A549 (cell line): ENCODE data around the gene VAT1L. TPM values are rescaled to one million over a fixed set of nuclear protein-coding genes. Genes with fewer than 3 reads are reported as not detected.

Experiments
- ATAC-seq, 2 experiments: fragments of 200-7000 bp in 1 of 2; fragments of >200 bp in 1 of 2; cut with Nextera tagmentation in 1 of 2; cut with Tn5 transposase in 1 of 2; 3 replicates each; pipeline versions ENCODE4 v1.8.0 to v1.9.1; 2018 to 2020; ENCODE audit warnings: mild to moderate bottlenecking in 1 of 2, moderate library complexity in 1 of 2
- CTCF ChIA-PET: fragments of 300-600 bp; sonication (Branson Sonifier 250); formaldehyde crosslinking; extraction: SDS; loops from one replicate; lab custom pipeline; 2021; ENCODE audit warnings: antibody characterized with exemption, inconsistent platforms; lab: Yijun Ruan, JAX
- POLR2A ChIA-PET: fragments of 350-600 bp; formaldehyde crosslinking; extraction: SDS; loops from one replicate; lab custom pipeline; 2021; ENCODE audit warnings: antibody characterized with exemption, inconsistent platforms; lab: Yijun Ruan, JAX
- DNase-seq, 2 experiments: peaks; one replicate each; pipeline versions ENCODE4 v3.0.0 to v3.0.0-alpha.2; 2011 to 2016; ENCODE audit warnings: low read depth in 1 of 2, low spot score in 1 of 2
- FAIRE-seq: peaks from 2 replicates; lab custom pipeline; 2011; peaks lifted over from hg19 to GRCh38; lab: Jason Lieb, UNC
- H3K27ac ChIP-seq, 2 experiments: fragments of >200 bp; sonication (Bioruptor Twin); formaldehyde crosslinking; 3 replicates each; pipeline ENCODE4 v1.5.1; 2016 to 2017
- H3K4me1 ChIP-seq: fragments of >200 bp; sonication (Bioruptor Twin); formaldehyde crosslinking; 3 replicates; pipeline ENCODE4 v1.6.1; 2016
- H3K4me2 ChIP-seq: fragments of >200 bp; sonication (Bioruptor Twin); formaldehyde crosslinking; 3 replicates; pipeline ENCODE4 v1.6.1; 2016
- H3K4me3 ChIP-seq: fragments of >200 bp; sonication (Bioruptor Twin); formaldehyde crosslinking; 3 replicates; pipeline ENCODE4 v1.5.1; 2016
- H3K9me3 ChIP-seq: fragments of >200 bp; sonication (Bioruptor Twin); formaldehyde crosslinking; 3 replicates; pipeline ENCODE4 v1.6.1; 2016
- CBX2 ChIP-seq: fragments of 200-600 bp; sonication (generic); IDR thresholded peaks from 2 replicates; pipeline ENCODE4 v1.6.1; 2016; ENCODE audit warnings: low read depth, mild to moderate bottlenecking, borderline replicate concordance
- CEBPB ChIP-seq, 2 experiments: fragments of >200 bp in 1 of 2; sonication (Bioruptor Twin) in 1 of 2; formaldehyde crosslinking in 1 of 2; IDR thresholded peaks; 2 replicates each; pipeline ENCODE4 v1.6.1; 2012 to 2016
- CHD2 ChIP-seq: fragments of 150-350 bp; IDR thresholded peaks from 2 replicates; pipeline ENCODE4 v1.6.1; 2014; ENCODE audit warnings: low read length; ENCODE audit not compliant: partially characterized antibody
- CHD4 ChIP-seq: fragments of 200-600 bp; sonication (generic); IDR thresholded peaks from 2 replicates; pipeline ENCODE4 v1.6.1; 2016; ENCODE audit warnings: antibody characterized with exemption, mild to moderate bottlenecking, borderline replicate concordance
- E2F6 ChIP-seq: IDR thresholded peaks from 2 replicates; pipeline ENCODE4 v1.6.1; 2012; ENCODE audit warnings: low read depth, borderline replicate concordance
- EHMT2 ChIP-seq: fragments of 200-600 bp; sonication (generic); IDR thresholded peaks from 2 replicates; pipeline ENCODE4 v1.6.1; 2016; ENCODE audit warnings: antibody characterized with exemption, low read depth, mild to moderate bottlenecking, moderate library complexity
- ELK1 ChIP-seq: fragments of 150-350 bp; IDR thresholded peaks from 2 replicates; pipeline ENCODE4 v1.6.1; 2014; ENCODE audit warnings: low read depth, mild to moderate bottlenecking, low read length
- EP300 ChIP-seq, 2 experiments: fragments of >200 bp; sonication (Bioruptor Twin); formaldehyde crosslinking; IDR thresholded peaks; 2 replicates in 1 of 2; 3 replicates in 1 of 2; pipeline ENCODE4 v1.6.1; 2016 to 2017
- GATA3 ChIP-seq: IDR thresholded peaks from 2 replicates; pipeline ENCODE4 v1.6.1; 2012; ENCODE audit warnings: borderline replicate concordance
- HEYL ChIP-seq: fragments of 250-450 bp; sonication (Bioruptor Pico); IDR thresholded peaks from 2 replicates; pipeline ENCODE4 v1.8.0; 2021; ENCODE audit warnings: mild to moderate bottlenecking, moderate library complexity
- HOXB13 ChIP-seq: fragments of 250-450 bp; sonication (Bioruptor Pico); IDR thresholded peaks from 2 replicates; pipeline ENCODE4 v1.5.0; 2020; ENCODE audit warnings: low read depth, mild to moderate bottlenecking, moderate library complexity
- JUNB ChIP-seq: fragments of >200 bp; sonication (Bioruptor Twin); formaldehyde crosslinking; IDR thresholded peaks from 2 replicates; pipeline ENCODE4 v1.6.1; 2016
- KDM1A ChIP-seq: fragments of 200-600 bp; sonication (generic); IDR thresholded peaks from 2 replicates; pipeline ENCODE4 v1.6.1; 2016; ENCODE audit warnings: low read depth, mild to moderate bottlenecking
- KDM5A ChIP-seq: fragments of 200-600 bp; sonication (generic); IDR thresholded peaks from 2 replicates; pipeline ENCODE4 v1.6.1; 2016; ENCODE audit warnings: antibody characterized with exemption, mild to moderate bottlenecking
- NPAS2 ChIP-seq: fragments of 250-450 bp; sonication (Bioruptor Pico); IDR thresholded peaks from 2 replicates; pipeline ENCODE4 v1.8.0; 2022; ENCODE audit warnings: mild to moderate bottlenecking, moderate library complexity, borderline replicate concordance
- PHF8 ChIP-seq: fragments of 200-600 bp; sonication (generic); IDR thresholded peaks from 2 replicates; pipeline ENCODE4 v1.6.1; 2016; ENCODE audit warnings: low read depth, mild to moderate bottlenecking, antibody characterized with exemption, moderate library complexity, borderline replicate concordance
- POLR2AphosphoS2 ChIP-seq: conservative IDR thresholded peaks from 2 replicates; pipeline ENCODE4 v1.6.1; 2012; ENCODE audit warnings: low read length, improper control_type of control experiment, inconsistent platforms
- RARB ChIP-seq: fragments of 250-450 bp; sonication (Bioruptor Pico); IDR thresholded peaks from 2 replicates; pipeline ENCODE4 v1.8.0; 2021; ENCODE audit warnings: mild to moderate bottlenecking, moderate library complexity
- USF2 ChIP-seq: fragments of 450-650 bp; IDR thresholded peaks from 2 replicates; pipeline ENCODE4 v1.6.1; 2014; ENCODE audit warnings: antibody characterized with exemption
- ZFP36 ChIP-seq: fragments of 450-650 bp; IDR thresholded peaks from 2 replicates; pipeline ENCODE4 v1.6.1; 2014; ENCODE audit warnings: borderline replicate concordance; ENCODE audit not compliant: partially characterized antibody
- ZSCAN20 ChIP-seq: fragments of 250-450 bp; sonication (Bioruptor Pico); IDR thresholded peaks from 2 replicates; pipeline ENCODE4 v1.8.0; 2022; ENCODE audit warnings: mild to moderate bottlenecking, moderate library complexity
- WGBS: methylation state at CpG from one replicate; pipeline ENCODE4 v1.1.6; 2017; ENCODE audit errors: missing lambda C conversion rate; 5-methylcytosine and 5-hydroxymethylcytosine counted together
- polyA plus RNA-seq, 4 experiments: library from polyadenylated mRNA; depleted of rRNA in 3 of 4; stranded (reverse); fragments of >200 nt; fragmentation: RNase III in 1 of 4; extraction: RNeasy Plus Mini Kit Qiagen cat#74134 plus additional on column Dnase treatment in 1 of 4; gene quantifications; 2 replicates in 3 of 4; 3 replicates in 1 of 4; pipeline ENCODE4 v1.2.3, GENCODE V29; 2011 to 2017

Gene VAT1L
- polyA plus RNA-seq, 2 of the 4 experiments (the other 2 are of a cell fraction) = not detected

- TF ChIP-seq HEYL (CRISPR knock-in tag) (no peak), CEBPB (IDR thresholded peaks at IDR 0.05) (no peak), ZSCAN20 (CRISPR knock-in tag) (no peak), ELK1 (no peak), JUNB (no peak)
Observed at GRCh38 chr16:77955127-77955526, 166.8 kb downstream of the VAT1L start (continued).

- TF ChIP-seq GATA3 (no peak), NPAS2 (CRISPR knock-in tag) (no peak)
- DNase-seq = no peak
- no peak for ATAC-seq
- H3K27ac ChIP-seq = no peak overlapping the region
- CTCF ChIA-PET = no interaction called here
- H3K4me3 ChIP-seq = no peak overlapping the region
- H3K4me1 ChIP-seq = no peaks in the 10 kb centered on the region
- FAIRE-seq = no peak
- POLR2A ChIA-PET = no interaction called here
- WGBS = 21% methylated on average over 4 of the region's 4 CpGs
- no peaks in the 10 kb centered on the region for H3K9me3 ChIP-seq
- H3K4me2 ChIP-seq = no peak overlapping the region
Observed at GRCh38 chr16:77956231-77956630, 167.9 kb downstream of the VAT1L start.

- ATAC-seq = no peak
- WGBS = 39% methylated on average over 5 of the region's 5 CpGs
- no peak overlapping the region for H3K27ac ChIP-seq
Observed at GRCh38 chr16:77960766-77961165, 172.4 kb downstream of the VAT1L start.

GRCh38 chr16:77961814-77962213 lies 173.4 kb downstream of the VAT1L start:
- FAIRE-seq = no peak
- H3K4me1 ChIP-seq = no peaks in the 10 kb centered on the region

More at GRCh38 chr16:77960766-77961165, 172.4 kb downstream of the VAT1L start:
- ChIA-PET POLR2A (no interaction called here), CTCF (interaction anchor here (1.0 kb wide), 1 partner anchor 10 kb away, joined by 3 read pairs; no protein-coding TSS in a partner anchor)
- DNase-seq = no peak
- Histone ChIP-seq H3K9me3 (no peaks in the 10 kb centered on the region), H3K4me2 (no peak overlapping the region), H3K4me1 (no peaks in the 10 kb centered on the region)
- no peak for TF ChIP-seq PHF8
- TF ChIP-seq CEBPB (IDR thresholded peaks at IDR 0.05) = no peak
- TF ChIP-seq USF2 = no peak
- TF ChIP-seq EP300 (IDR thresholded peaks at IDR 0.05) = no peak
- TF ChIP-seq CHD4 = no peak
- TF ChIP-seq EHMT2 = no peak
- TF ChIP-seq, all 56 proteins: peak for 0
- H3K4me3 ChIP-seq = no peak overlapping the region
- FAIRE-seq = no peak

More at GRCh38 chr16:77961814-77962213, 173.4 kb downstream of the VAT1L start:
- ChIA-PET CTCF (no interaction called here), POLR2A (no interaction called here)
- ATAC-seq (no peak), DNase-seq (no peak)
- WGBS = 0% methylated on average over 3 of the region's 3 CpGs
- TF ChIP-seq POLR2AphosphoS2 (no peak), CBX2 (no peak), KDM5A (no peak), HOXB13 (no peak), KDM1A (no peak), CHD2 (no peak), E2F6 (no peak), RARB (CRISPR knock-in tag) (no peak), PHF8 (no peak), USF2 (no peak), ZFP36 (no peak)
- no peak overlapping the region for H3K27ac ChIP-seq
- H3K4me3 ChIP-seq = no peak overlapping the region
- no peak overlapping the region for H3K4me2 ChIP-seq
- no peaks in the 10 kb centered on the region for H3K9me3 ChIP-seq
